Measurements from ENCODE around the gene ARPC1B.
"Not testable (repeated sequence)": the region's sequence is repeated elsewhere in the genome, so short reads cannot be mapped to it uniquely, and the experiment has no call there.

Gene ARPC1B

DNA sequence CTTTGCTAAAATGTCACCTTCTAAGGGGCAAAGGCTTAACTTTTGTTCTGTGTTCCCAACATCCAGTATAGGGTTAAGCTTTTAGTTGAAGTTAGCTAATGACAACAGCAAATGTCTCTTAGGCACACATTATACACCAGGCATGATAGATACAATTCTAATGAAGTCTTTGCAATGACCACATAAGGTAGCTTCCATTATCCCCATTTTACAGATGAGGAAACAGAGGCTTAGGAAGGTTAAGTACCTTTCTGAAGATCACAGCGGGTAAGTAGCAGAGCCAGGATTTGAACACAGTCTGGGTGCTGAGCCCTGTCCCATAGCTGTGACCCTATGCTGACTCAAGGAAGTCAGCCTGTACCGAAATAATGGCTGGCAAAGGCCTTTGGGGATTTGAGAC, 36.1 kb downstream of the ARPC1B start:
- TF ChIP-seq, protein P1, sequence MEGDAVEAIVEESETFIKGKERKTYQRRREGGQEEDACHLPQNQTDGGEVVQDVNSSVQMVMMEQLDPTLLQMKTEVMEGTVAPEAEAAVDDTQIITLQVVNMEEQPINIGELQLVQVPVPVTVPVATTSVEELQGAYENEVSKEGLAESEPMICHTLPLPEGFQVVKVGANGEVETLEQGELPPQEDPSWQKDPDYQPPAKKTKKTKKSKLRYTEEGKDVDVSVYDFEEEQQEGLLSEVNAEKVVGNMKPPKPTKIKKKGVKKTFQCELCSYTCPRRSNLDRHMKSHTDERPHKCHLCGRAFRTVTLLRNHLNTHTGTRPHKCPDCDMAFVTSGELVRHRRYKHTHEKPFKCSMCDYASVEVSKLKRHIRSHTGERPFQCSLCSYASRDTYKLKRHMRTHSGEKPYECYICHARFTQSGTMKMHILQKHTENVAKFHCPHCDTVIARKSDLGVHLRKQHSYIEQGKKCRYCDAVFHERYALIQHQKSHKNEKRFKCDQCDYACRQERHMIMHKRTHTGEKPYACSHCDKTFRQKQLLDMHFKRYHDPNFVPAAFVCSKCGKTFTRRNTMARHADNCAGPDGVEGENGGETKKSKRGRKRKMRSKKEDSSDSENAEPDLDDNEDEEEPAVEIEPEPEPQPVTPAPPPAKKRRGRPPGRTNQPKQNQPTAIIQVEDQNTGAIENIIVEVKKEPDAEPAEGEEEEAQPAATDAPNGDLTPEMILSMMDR (IDR thresholded peaks at IDR 0.05), result no peak
- Histone ChIP-seq H3K27ac (no peak overlapping the region), H3K4me1 (peaks cover 0 to 42% (median 33%) of the 10 kb centered on the region in 4 donors), H3K27me3 (no peaks in the 10 kb centered on the region), H3K36me3 (peaks cover 38 to 53% (median 52%) of the 10 kb centered on the region in 3 donors), H3K4me3 (no peak overlapping the region), H3K9me3 (no peaks in the 10 kb centered on the region)
- no peak for DNase-seq
- intact Hi-C loops (cut with DNase I; ENCODE audit: low total_unique reads), result loop anchor here (10.0 kb wide), 1 partner anchor 376 kb away; no protein-coding TSS in a partner anchor

DNA sequence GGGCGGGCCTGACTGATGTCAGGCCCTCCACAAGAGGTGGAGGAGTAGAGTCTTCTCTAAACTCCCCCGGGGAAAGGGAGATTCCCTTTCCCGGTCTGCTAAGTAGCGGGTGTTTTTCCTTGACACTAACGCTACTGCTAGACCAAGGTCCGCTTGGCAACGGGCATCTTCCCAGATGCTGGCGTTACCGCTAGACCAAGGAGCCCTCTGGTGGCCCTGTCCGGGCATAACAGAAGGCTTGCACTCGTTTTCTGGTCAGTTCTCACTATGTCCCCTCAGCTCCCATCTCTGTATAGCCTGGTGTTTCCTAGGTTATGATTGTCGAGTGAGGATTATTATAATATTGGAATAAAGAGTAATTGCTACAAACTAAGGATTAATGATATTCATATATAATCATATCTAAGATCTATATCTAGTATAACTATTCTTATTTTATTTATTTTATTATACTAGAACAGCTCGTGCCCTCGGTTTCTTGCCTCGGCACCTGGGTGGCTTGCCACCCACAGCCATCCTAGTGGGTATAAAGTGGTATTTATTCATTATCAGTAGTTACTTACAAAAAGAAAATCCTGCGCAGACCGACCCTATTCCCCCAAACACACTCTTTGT, 41.1 kb downstream of the ARPC1B start:
- TF ChIP-seq, protein P1 (IDR thresholded peaks at IDR 0.05), result peak; percentile 53 to 72
- H3K4me3 ChIP-seq, H3K9me3 ChIP-seq, H3K4me1 ChIP-seq, H3K27me3 ChIP-seq: not testable (repeated sequence)
- peak; percentile 64 to 83 for DNase-seq
- H3K36me3 ChIP-seq, result peaks cover 80 to 98% (median 98%) of the 10 kb centered on the region in 3 donors
- intact Hi-C loops (cut with DNase I; ENCODE audit: low total_unique reads), result loop anchor here (10.0 kb wide), 1 partner anchor 381 kb away; no protein-coding TSS in a partner anchor
- peak overlapping the region in 1 of 2 donors; percentile 33 for H3K27ac ChIP-seq

DNA sequence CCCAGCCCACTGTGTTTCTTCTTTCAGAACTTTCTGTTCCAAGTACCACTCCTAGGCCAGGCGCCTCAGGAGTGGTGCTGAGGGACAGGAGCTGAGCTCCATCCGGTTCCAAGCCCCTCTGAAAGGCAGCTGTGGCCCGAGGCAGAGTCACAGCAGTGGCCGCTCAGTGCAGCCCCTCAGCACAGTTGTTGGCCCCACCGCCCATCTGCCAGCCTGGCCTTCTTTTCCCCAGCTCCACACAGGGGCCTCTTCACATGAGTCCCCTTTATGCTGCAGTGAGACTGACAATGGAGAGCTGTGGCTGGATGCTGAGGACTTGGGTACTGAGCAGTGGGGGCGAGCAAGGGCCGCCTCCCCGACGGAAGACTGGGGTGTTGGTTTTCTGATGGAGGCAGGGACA, 43.7 kb downstream of the ARPC1B start:
- intact Hi-C loops (cut with DNase I; ENCODE audit: low total_unique reads), result loop anchor here (10.0 kb wide), 1 partner anchor 383 kb away; no protein-coding TSS in a partner anchor
- H3K36me3 ChIP-seq, result peaks cover 58 to 97% (median 76%) of the 10 kb centered on the region in 3 donors

DNA sequence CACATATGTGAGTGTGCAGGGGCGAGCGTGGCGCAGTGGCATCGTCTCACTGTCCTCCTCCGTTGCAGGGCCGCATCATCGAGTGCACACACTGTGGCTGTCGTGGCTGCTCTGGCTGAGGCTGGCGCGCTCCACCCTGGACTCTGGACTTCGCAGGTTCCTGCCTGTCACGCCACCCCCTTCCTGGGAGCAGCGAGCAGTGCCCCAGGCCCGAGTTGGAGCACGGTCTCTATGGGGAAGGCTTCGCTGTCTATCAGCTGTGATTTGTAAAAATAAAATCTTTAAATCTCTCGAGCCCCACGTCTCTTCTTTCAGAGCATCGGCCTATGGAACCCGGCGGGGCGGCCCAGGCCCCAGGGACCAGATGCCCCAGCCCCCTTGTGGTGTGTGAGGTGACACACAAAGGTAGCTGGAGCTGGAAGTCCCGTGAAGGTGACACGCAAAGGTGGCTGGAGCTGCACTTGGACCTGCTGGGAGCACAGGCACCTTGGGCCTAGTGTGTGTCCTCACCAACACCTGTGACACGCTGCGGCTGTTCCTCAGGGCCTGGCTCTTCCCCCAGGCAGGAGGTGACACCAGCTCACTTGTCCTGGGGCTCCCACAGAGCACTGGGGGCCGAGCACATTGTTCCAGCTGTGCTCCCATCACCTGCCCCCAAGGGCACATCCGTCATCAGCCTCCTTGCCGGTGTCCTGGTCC, 44.9 kb downstream of the ARPC1B start:
- Histone ChIP-seq H3K36me3 (peaks cover 66 to 99% (median 75%) of the 10 kb centered on the region in 3 donors), H3K4me1 (peaks cover 0 to 6% (median 0%) of the 10 kb centered on the region in 4 donors), H3K9me3 (no peaks in the 10 kb centered on the region), H3K27ac (no peak overlapping the region), H3K4me3 (no peak overlapping the region), H3K27me3 (no peaks in the 10 kb centered on the region)
- intact Hi-C loops (cut with DNase I; ENCODE audit: low total_unique reads), result loop anchor here (10.0 kb wide), 1 partner anchor 385 kb away; no protein-coding TSS in a partner anchor
- no peak for DNase-seq
- TF ChIP-seq, protein P1 (IDR thresholded peaks at IDR 0.05), result no peak

More for the DNA sequence above, 43.7 kb downstream of the ARPC1B start:
- Histone ChIP-seq H3K27ac (no peak overlapping the region), H3K27me3 (no peaks in the 10 kb centered on the region), H3K9me3 (no peaks in the 10 kb centered on the region), H3K4me1 (peaks cover 0 to 6% (median 0%) of the 10 kb centered on the region in 4 donors), H3K4me3 (no peak overlapping the region)
- DNase-seq, result no peak
- TF ChIP-seq, protein P1 (IDR thresholded peaks at IDR 0.05), result no peak

DNA sequence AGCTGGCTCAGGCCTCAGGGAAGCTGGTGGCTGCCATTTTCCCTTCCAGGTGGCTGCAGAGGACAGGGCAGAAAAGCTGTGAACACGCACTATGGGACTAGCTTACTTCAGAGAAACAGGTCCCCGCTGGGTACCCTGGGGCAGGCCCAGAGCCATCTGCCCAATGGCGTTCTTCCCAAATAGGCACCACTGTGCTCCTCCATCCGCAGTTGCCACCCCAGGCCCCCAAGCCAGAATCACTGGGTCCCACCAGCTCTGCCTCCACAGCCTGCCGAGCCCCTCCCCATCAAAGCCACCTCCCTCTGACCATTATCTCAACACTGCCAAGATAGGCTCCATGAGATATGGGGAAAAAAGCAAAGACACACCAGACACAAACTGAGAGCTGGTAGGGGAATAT, 45.7 kb downstream of the ARPC1B start:
- no peak overlapping the region for H3K27ac ChIP-seq
- H3K9me3 ChIP-seq, result no peaks in the 10 kb centered on the region
- intact Hi-C loops (cut with DNase I; ENCODE audit: low total_unique reads), result no loop called here
- H3K27me3 ChIP-seq, result no peaks in the 10 kb centered on the region
- no peak overlapping the region for H3K4me3 ChIP-seq
- H3K4me1 ChIP-seq, result peaks cover 0 to 2% (median 0%) of the 10 kb centered on the region in 4 donors
- H3K36me3 ChIP-seq, result peaks cover 68 to 99% (median 75%) of the 10 kb centered on the region in 3 donors
- TF ChIP-seq, protein P1 (IDR thresholded peaks at IDR 0.05), result no peak
- no peak for DNase-seq
